Endothelial cell of umbilical vein (primary cell): Measurements from ENCODE around the gene DHX40.

ENCODE experiments used
- CTCF ChIP-seq, 2 donors: IDR thresholded peaks; 1 replicate in 1 of 2; 2 replicates in 1 of 2; pipeline ENCODE4 v1.5.1; 2011; ENCODE audit warnings: low read length in 2 of 2, mild to moderate bottlenecking in 2 of 2, moderate library complexity in 2 of 2, control low read depth in 1 of 2, inconsistent platforms in 1 of 2, low read depth in 1 of 2; ENCODE audit not compliant: insufficient read depth in 1 of 2; ENCODE audit errors: extremely low read depth in 1 of 2
- EZH2 ChIP-seq: IDR thresholded peaks from 2 replicates; pipeline ENCODE4 v1.6.1; 2012; ENCODE audit warnings: borderline replicate concordance, low read depth, mild to moderate bottlenecking, moderate library complexity, low read length, inconsistent platforms; ENCODE audit not compliant: severe bottlenecking
- FOS ChIP-seq: IDR thresholded peaks from 2 replicates; pipeline ENCODE4 v1.6.1; 2011; ENCODE audit warnings: mild to moderate bottlenecking, low read length, moderate library complexity, borderline replicate concordance; ENCODE audit not compliant: insufficient read depth
- GATA2 ChIP-seq: IDR thresholded peaks from 2 replicates; pipeline ENCODE4 v1.7.0; 2011; ENCODE audit warnings: low read depth, mild to moderate bottlenecking, moderate library complexity, mixed read lengths, low read length; ENCODE audit not compliant: insufficient read length, insufficient read depth
- JUN ChIP-seq: IDR thresholded peaks from 2 replicates; pipeline ENCODE4 v1.6.1; 2011; ENCODE audit warnings: borderline replicate concordance, low read depth; ENCODE audit not compliant: insufficient read length, insufficient read depth
- MAX ChIP-seq: IDR thresholded peaks from 2 replicates; pipeline ENCODE4 v1.6.1; 2011; ENCODE audit not compliant: insufficient read depth, insufficient read length
- MYC ChIP-seq: IDR thresholded peaks from one replicate; pipeline ENCODE4 v1.6.1; 2011; ENCODE audit warnings: mild to moderate bottlenecking, low read depth, low read length
- POLR2A ChIP-seq: IDR thresholded peaks from 2 replicates; pipeline ENCODE4 v1.6.1; 2012; ENCODE audit warnings: low read depth, mild to moderate bottlenecking, control low read depth, low read length
- POLR2AphosphoS5 ChIP-seq: IDR thresholded peaks from 2 replicates; pipeline ENCODE4 v1.6.1; 2012; ENCODE audit warnings: low read depth, mild to moderate bottlenecking, control low read depth, low read length, moderate library complexity; ENCODE audit not compliant: insufficient read depth

GRCh38 chr17:59533694-59534093 lies 31.7 kb upstream of the DHX40 start:
- TF ChIP-seq POLR2A: no peak
- TF ChIP-seq CTCF (IDR thresholded peaks at IDR 0.05; ENCODE audit: extremely low read depth in 1 of 2, insufficient read depth in 1 of 2, low read depth in 1 of 2, low read length in 2 of 2): no peak
- TF ChIP-seq MAX: no peak
- TF ChIP-seq POLR2AphosphoS5: no peak
- TF ChIP-seq EZH2: no peak
- TF ChIP-seq FOS: no peak
- TF ChIP-seq MYC: no peak
- no peak for TF ChIP-seq JUN
- TF ChIP-seq GATA2: no peak
